Esophagus muscularis mucosa (tissue), 4 donors: ENCODE results near the gene HES4. TPM values are rescaled to one million over a fixed set of nuclear protein-coding genes. Genes with fewer than 3 reads are reported as not detected.

Experiments used
- DNase-seq: peaks from one replicate; pipeline ENCODE4 v3.0.0-alpha.2; 2017; ENCODE audit errors: extremely low spot score
- H3K27ac ChIP-seq, 4 donors: fragments of 200-600 bp; sonication (generic); replicated peaks in 1 of 4; 1 replicate in 3 of 4; 2 replicates in 1 of 4; pipeline ENCODE4 v1.5.1; 2016 to 2019; ENCODE audit warnings: mild to moderate bottlenecking in 1 of 4
- H3K27me3 ChIP-seq, 4 donors: fragments of 200-600 bp; sonication (generic); one replicate each; pipeline versions ENCODE4 v1.5.1 to v1.6.0; 2016 to 2019
- H3K36me3 ChIP-seq, 4 donors: fragments of 200-600 bp; sonication (generic); one replicate each; pipeline ENCODE4 v1.5.1; 2016 to 2019
- H3K4me1 ChIP-seq, 4 donors: fragments of 200-600 bp; sonication (generic); one replicate each; pipeline ENCODE4 v1.5.1; 2016 to 2019
- H3K4me3 ChIP-seq, 4 donors: fragments of 200-600 bp; sonication (generic); 1 replicate in 2 of 4; 2 replicates in 2 of 4; pipeline ENCODE4 v1.5.1; 2016 to 2019; ENCODE audit warnings: mild to moderate bottlenecking in 4 of 4, moderate library complexity in 1 of 4
- H3K9me3 ChIP-seq, 4 donors: fragments of 200-600 bp; sonication (generic); 1 replicate in 3 of 4; 2 replicates in 1 of 4; pipeline ENCODE4 v1.5.1; 2016 to 2019
- CTCF ChIP-seq, 3 experiments: fragments of 200-600 bp in 2 of 3; fragments of 450-650 bp in 1 of 3; sonication (generic) in 2 of 3; IDR thresholded peaks; one replicate each; pipeline ENCODE4 v1.5.1; 2017 to 2019; ENCODE audit warnings: antibody characterized with exemption in 3 of 3, mild to moderate bottlenecking in 2 of 3, moderate library complexity in 1 of 3
- EP300 ChIP-seq: sonication (generic); formaldehyde crosslinking; IDR thresholded peaks from one replicate; pipeline ENCODE4 v1.6.1; 2017; ENCODE audit warnings: antibody characterized with exemption
- POLR2A ChIP-seq: fragments of 450-650 bp; IDR thresholded peaks from one replicate; pipeline ENCODE4 v1.6.1; 2017; ENCODE audit warnings: antibody characterized with exemption, moderate library complexity, mild to moderate bottlenecking, low read depth
- POLR2AphosphoS5 ChIP-seq, 2 donors: sonication (generic); formaldehyde crosslinking; IDR thresholded peaks; one replicate each; pipeline ENCODE4 v1.6.1; 2017; ENCODE audit warnings: antibody characterized with exemption in 2 of 2
- WGBS: methylation state at CpG from one replicate; pipeline ENCODE4 v1.1.5; 2018; 5-methylcytosine and 5-hydroxymethylcytosine counted together
- intact Hi-C: fragments of 100-400 bp; cut with DNase I; formaldehyde crosslinking; loops from one replicate; pipeline ENCODE4 v1.15.1; 2023
- total RNA-seq, 4 donors: library from RNA; depleted of rRNA; stranded (reverse); fragments of >200 nt; gene quantifications; one replicate each; pipeline versions ENCODE4 v1.1.0 to v1.2.1, GENCODE V29; 2016

Gene HES4
- total RNA-seq, 4 donors from 2014 or later, result 37.8 to 90.4 (median 65.0) TPM

GRCh38 chr1:980602-981395, 19.1 kb downstream of the HES4 start:
- 82% methylated on average over 18 of the region's 35 CpGs for WGBS
- H3K27ac ChIP-seq, result no peak overlapping the region
- H3K36me3 ChIP-seq, result no peaks in the 10 kb centered on the region
- H3K4me3 ChIP-seq, result no peak overlapping the region
- H3K27me3 ChIP-seq, result peaks cover 0 to 79% (median 3%) of the 10 kb centered on the region in 4 donors
- intact Hi-C loops, result no loop called here
- no peaks in the 10 kb centered on the region for H3K9me3 ChIP-seq
- TF ChIP-seq EP300, result no peak
- no peak for TF ChIP-seq POLR2A
- TF ChIP-seq CTCF (IDR thresholded peaks at IDR 0.05), result no peak
- TF ChIP-seq POLR2AphosphoS5 (IDR thresholded peaks at IDR 0.05), result no peak
- no peak for DNase-seq
- peaks cover 11 to 15% (median 13%) of the 10 kb centered on the region in 4 donors for H3K4me1 ChIP-seq

GRCh38 chr1:980137-980571, 19.7 kb downstream of the HES4 start:
- H3K9me3 ChIP-seq, result no peaks in the 10 kb centered on the region
- H3K4me3 ChIP-seq, result no peak overlapping the region
- no peaks in the 10 kb centered on the region for H3K36me3 ChIP-seq
- DNase-seq, result no peak
- 85% methylated on average over 12 of the region's 13 CpGs for WGBS
- H3K4me1 ChIP-seq, result peaks cover 12 to 21% (median 16%) of the 10 kb centered on the region in 4 donors
- intact Hi-C loops, result no loop called here
- H3K27ac ChIP-seq, result no peak overlapping the region
- TF ChIP-seq CTCF (IDR thresholded peaks at IDR 0.05) (no peak), POLR2AphosphoS5 (IDR thresholded peaks at IDR 0.05) (no peak), EP300 (no peak), POLR2A (no peak)
- peaks cover 0 to 82% (median 3%) of the 10 kb centered on the region in 4 donors for H3K27me3 ChIP-seq

GRCh38 chr1:979744-980072, 20.2 kb downstream of the HES4 start:
- Histone ChIP-seq H3K4me3 (no peak overlapping the region), H3K27ac (no peak overlapping the region), H3K9me3 (no peaks in the 10 kb centered on the region), H3K36me3 (no peaks in the 10 kb centered on the region), H3K4me1 (peaks cover 12 to 21% (median 16%) of the 10 kb centered on the region in 4 donors), H3K27me3 (peaks cover 0 to 82% (median 3%) of the 10 kb centered on the region in 4 donors)
- intact Hi-C loops, result no loop called here
- 95% methylated on average over 9 of the region's 9 CpGs for WGBS
- TF ChIP-seq EP300, result no peak
- no peak for TF ChIP-seq CTCF (IDR thresholded peaks at IDR 0.05)
- no peak for TF ChIP-seq POLR2AphosphoS5 (IDR thresholded peaks at IDR 0.05)
- no peak for TF ChIP-seq POLR2A
- no peak for DNase-seq

GRCh38 chr1:978835-979743, 20.8 kb downstream of the HES4 start:
- H3K4me3 ChIP-seq, result no peak overlapping the region
- intact Hi-C loops, result no loop called here
- H3K36me3 ChIP-seq, result no peaks in the 10 kb centered on the region
- 90% methylated on average over 9 of the region's 60 CpGs for WGBS
- TF ChIP-seq POLR2A (no peak), EP300 (no peak), CTCF (IDR thresholded peaks at IDR 0.05) (no peak), POLR2AphosphoS5 (IDR thresholded peaks at IDR 0.05) (no peak)
- no peaks in the 10 kb centered on the region for H3K9me3 ChIP-seq
- peaks cover 9 to 18% (median 12%) of the 10 kb centered on the region in 4 donors for H3K4me1 ChIP-seq
- H3K27me3 ChIP-seq, result peaks cover 0 to 82% (median 5%) of the 10 kb centered on the region in 4 donors
- DNase-seq, result no peak
- no peak overlapping the region for H3K27ac ChIP-seq
